Prostate gland (tissue), 2 donors: ENCODE data around the gene GRIK3. TPM values are rescaled to one million over a fixed set of nuclear protein-coding genes. Genes with fewer than 3 reads are reported as not detected.

Experiments
- DNase-seq: peaks from one replicate; pipeline ENCODE4 v3.0.0-alpha.2; 2019; ENCODE audit warnings: low spot score
- H3K27ac ChIP-seq, 2 donors: fragments of 200-600 bp; sonication (generic); 2 replicates each; pipeline ENCODE4 v1.5.1; 2017 to 2019
- H3K27me3 ChIP-seq: fragments of 200-600 bp; sonication (generic); replicated peaks from 2 replicates; pipeline ENCODE4 v1.5.1; 2019; ENCODE audit not compliant: insufficient read depth
- H3K36me3 ChIP-seq, 2 donors: fragments of 200-600 bp; sonication (generic); 1 replicate in 1 of 2; 2 replicates in 1 of 2; pipeline versions ENCODE4 v1.5.1 to v1.8.1; 2017 to 2019
- H3K4me1 ChIP-seq: fragments of 200-600 bp; sonication (generic); replicated peaks from 2 replicates; pipeline ENCODE4 v1.5.1; 2019
- H3K4me3 ChIP-seq, 2 donors: fragments of 200-600 bp; sonication (generic); 2 replicates each; pipeline ENCODE4 v1.5.1; 2017 to 2019
- H3K9me3 ChIP-seq: fragments of 200-600 bp; sonication (generic); 2 replicates; pipeline ENCODE4 v1.5.1; 2017
- CTCF ChIP-seq, 4 experiments: fragments of 200-600 bp in 2 of 4; fragments of 450-650 bp in 2 of 4; sonication (generic) in 2 of 4; IDR thresholded peaks; 1 replicate in 3 of 4; 2 replicates in 1 of 4; pipeline ENCODE4 v1.5.1; 2016 to 2019; ENCODE audit warnings: antibody characterized with exemption in 4 of 4, mild to moderate bottlenecking in 2 of 4, moderate library complexity in 2 of 4
- POLR2A ChIP-seq: fragments of 450-650 bp; IDR thresholded peaks from one replicate; pipeline ENCODE4 v1.6.1; 2016; ENCODE audit warnings: antibody characterized with exemption, mild to moderate bottlenecking
- POLR2AphosphoS5 ChIP-seq: sonication (generic); formaldehyde crosslinking; IDR thresholded peaks from one replicate; pipeline ENCODE4 v1.6.1; 2017; ENCODE audit warnings: antibody characterized with exemption
- WGBS: methylation state at CpG from one replicate; pipeline ENCODE4 v1.1.5; 2018; 5-methylcytosine and 5-hydroxymethylcytosine counted together
- intact Hi-C: fragments of 100-400 bp; cut with DNase I; formaldehyde crosslinking; loops from one replicate; pipeline ENCODE4 v1.14.2; 2022
- total RNA-seq, 2 donors: library from RNA; depleted of rRNA; stranded (reverse); fragments of >200 nt; gene quantifications; one replicate each; pipeline ENCODE4 v1.1.0, GENCODE V29; 2016

Gene GRIK3
- total RNA-seq, 2 donors from 2014 or later: 0.36 to 5.9 TPM

GRCh38 chr1:36996106-36996505 lies 38.2 kb downstream of the GRIK3 start:
- H3K9me3 ChIP-seq: no peaks in the 10 kb centered on the region
- DNase-seq: no peak
- no peak for TF ChIP-seq POLR2A
- TF ChIP-seq POLR2AphosphoS5: no peak
- no peak for TF ChIP-seq CTCF (IDR thresholded peaks at IDR 0.05)
- WGBS: 93% methylated on average over 7 of the region's 7 CpGs
- H3K27ac ChIP-seq: no peak overlapping the region
- no peak overlapping the region for H3K4me3 ChIP-seq
- no peaks in the 10 kb centered on the region for H3K36me3 ChIP-seq
- peaks cover 2% of the 10 kb centered on the region for H3K27me3 ChIP-seq
- no peaks in the 10 kb centered on the region for H3K4me1 ChIP-seq
- intact Hi-C loops: no loop called here

- Histone ChIP-seq H3K36me3 (no peaks in the 10 kb centered on the region), H3K4me3 (no peak overlapping the region), H3K9me3 (no peaks in the 10 kb centered on the region), H3K27ac (no peak overlapping the region), H3K4me1 (no peaks in the 10 kb centered on the region), H3K27me3 (peaks cover 2% of the 10 kb centered on the region)
- DNase-seq: no peak
- no peak for TF ChIP-seq POLR2AphosphoS5
- no peak for TF ChIP-seq CTCF (IDR thresholded peaks at IDR 0.05)
- TF ChIP-seq POLR2A: no peak
- 54% methylated on average over 8 of the region's 8 CpGs for WGBS
- intact Hi-C loops: no loop called here
Measured at GRCh38 chr1:36994868-36995267, 39.4 kb downstream of the GRIK3 start.

GRCh38 chr1:36994294-36994693 lies 40.0 kb downstream of the GRIK3 start:
- Histone ChIP-seq H3K36me3 (no peaks in the 10 kb centered on the region), H3K27ac (no peak overlapping the region), H3K4me3 (no peak overlapping the region), H3K9me3 (no peaks in the 10 kb centered on the region), H3K27me3 (peaks cover 2% of the 10 kb centered on the region), H3K4me1 (no peaks in the 10 kb centered on the region)
- intact Hi-C loops: no loop called here
- TF ChIP-seq CTCF (IDR thresholded peaks at IDR 0.05) (no peak), POLR2AphosphoS5 (no peak), POLR2A (no peak)
- whole genome bisulfite sequencing: 84% methylated on average over 2 of the region's 2 CpGs
- DNase-seq: no peak

GRCh38 chr1:36992139-36992943 lies 42.0 kb downstream of the GRIK3 start:
- H3K36me3 ChIP-seq: no peaks in the 10 kb centered on the region
- 75% methylated on average over 8 of the region's 8 CpGs for WGBS
- H3K4me1 ChIP-seq: no peaks in the 10 kb centered on the region
- H3K9me3 ChIP-seq: no peaks in the 10 kb centered on the region
- TF ChIP-seq POLR2AphosphoS5 (no peak), CTCF (IDR thresholded peaks at IDR 0.05) (no peak), POLR2A (no peak)
- no peak for DNase-seq
- intact Hi-C loops: no loop called here
- H3K4me3 ChIP-seq: no peak overlapping the region
- H3K27me3 ChIP-seq: peaks cover 2% of the 10 kb centered on the region
- H3K27ac ChIP-seq: no peak overlapping the region

GRCh38 chr1:36991551-36991950 lies 42.8 kb downstream of the GRIK3 start:
- 63% methylated on average over 4 of the region's 4 CpGs for WGBS
- no peak for DNase-seq
- intact Hi-C loops: no loop called here

More at GRCh38 chr1:36991551-36991950, 42.8 kb downstream of the GRIK3 start:
- Histone ChIP-seq H3K4me3 (no peak overlapping the region), H3K27me3 (peaks cover 2% of the 10 kb centered on the region), H3K27ac (no peak overlapping the region), H3K36me3 (no peaks in the 10 kb centered on the region), H3K9me3 (no peaks in the 10 kb centered on the region), H3K4me1 (no peaks in the 10 kb centered on the region)
- no peak for TF ChIP-seq POLR2AphosphoS5
- no peak for TF ChIP-seq POLR2A
- TF ChIP-seq CTCF (IDR thresholded peaks at IDR 0.05): no peak
